Right lobe of liver (tissue), 4 donors: Measurements from ENCODE around the gene RDH13.

Source experiments
- CTCF ChIP-seq, 4 donors: fragments of 200-600 bp in 3 of 4; fragments of 450-650 bp in 1 of 4; IDR thresholded peaks; one replicate each; pipeline versions ENCODE4 v1.5.1 to v1.8.0; 2016 to 2022; ENCODE audit warnings: antibody characterized with exemption in 4 of 4, mild to moderate bottlenecking in 2 of 4
- POLR2A ChIP-seq: fragments of 450-650 bp; IDR thresholded peaks from one replicate; pipeline ENCODE4 v1.6.1; 2017; ENCODE audit warnings: antibody characterized with exemption, mild to moderate bottlenecking
- donor health status: DM: no; HTN: no; CAD: no.
- donor health status: DM: no; HTN: no; CAD: no.
- donor health status: DM: no; HTN: yes; CAD: no.

GRCh38 chr19:55041244-55041626, 21.7 kb downstream of the RDH13 start:
- TF ChIP-seq CTCF (IDR thresholded peaks at IDR 0.05) (no peak), POLR2A (no peak)
